ENCODE results near the gene NECTIN4.

Gene NECTIN4

DNA sequence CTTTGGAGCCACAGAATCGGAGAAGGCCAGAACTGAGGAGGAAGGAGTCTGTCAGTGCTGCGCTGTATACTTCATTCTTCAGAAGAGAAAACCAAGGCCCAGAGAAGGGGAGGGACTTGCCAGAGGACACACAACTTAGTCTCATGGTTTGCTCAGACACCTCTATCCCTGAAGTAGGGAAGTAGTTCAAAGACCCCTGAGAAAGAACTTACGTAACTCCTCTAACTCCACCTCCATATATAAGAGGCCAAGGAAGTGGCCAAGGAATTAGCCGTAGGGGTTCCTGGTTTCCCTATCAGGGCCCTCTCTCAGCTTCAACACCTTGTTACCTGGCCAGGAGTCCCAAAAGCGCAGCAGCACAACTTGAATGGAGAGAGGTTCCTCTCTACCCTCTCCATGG lies 580 bp upstream of the NECTIN4 start:
- DNase-seq (no peak), ATAC-seq (ENCODE audit: insufficient read depth, low read depth) (no peak)
- Histone ChIP-seq H3K27ac (ENCODE audit: low read length) (no peak overlapping the region), H3K36me3 (ENCODE audit: insufficient read depth, low read length) (no peaks in the 10 kb centered on the region), H3K27me3 (ENCODE audit: insufficient read depth, low read length, poor library complexity) (no peaks in the 10 kb centered on the region), H3K4me1 (ENCODE audit: insufficient read depth, low read length) (no peaks in the 10 kb centered on the region), H3K4me3 (ENCODE audit: low read depth in 1 of 2, low read length in 2 of 2) (no peak overlapping the region), H4K20me1 (ENCODE audit: insufficient read depth, low read length) (no peaks in the 10 kb centered on the region), H3K9me3 (ENCODE audit: insufficient read depth, low read length, severe bottlenecking) (no peaks in the 10 kb centered on the region), H3K4me2 (ENCODE audit: insufficient read depth, low read length) (no peak overlapping the region), H3K79me2 (ENCODE audit: insufficient read depth, low read length) (no peaks in the 10 kb centered on the region), H3K9ac (ENCODE audit: low read depth, low read length) (no peak overlapping the region), H2AFZ (ENCODE audit: low read depth, low read length) (no peak overlapping the region)
- TF ChIP-seq, protein P1, sequence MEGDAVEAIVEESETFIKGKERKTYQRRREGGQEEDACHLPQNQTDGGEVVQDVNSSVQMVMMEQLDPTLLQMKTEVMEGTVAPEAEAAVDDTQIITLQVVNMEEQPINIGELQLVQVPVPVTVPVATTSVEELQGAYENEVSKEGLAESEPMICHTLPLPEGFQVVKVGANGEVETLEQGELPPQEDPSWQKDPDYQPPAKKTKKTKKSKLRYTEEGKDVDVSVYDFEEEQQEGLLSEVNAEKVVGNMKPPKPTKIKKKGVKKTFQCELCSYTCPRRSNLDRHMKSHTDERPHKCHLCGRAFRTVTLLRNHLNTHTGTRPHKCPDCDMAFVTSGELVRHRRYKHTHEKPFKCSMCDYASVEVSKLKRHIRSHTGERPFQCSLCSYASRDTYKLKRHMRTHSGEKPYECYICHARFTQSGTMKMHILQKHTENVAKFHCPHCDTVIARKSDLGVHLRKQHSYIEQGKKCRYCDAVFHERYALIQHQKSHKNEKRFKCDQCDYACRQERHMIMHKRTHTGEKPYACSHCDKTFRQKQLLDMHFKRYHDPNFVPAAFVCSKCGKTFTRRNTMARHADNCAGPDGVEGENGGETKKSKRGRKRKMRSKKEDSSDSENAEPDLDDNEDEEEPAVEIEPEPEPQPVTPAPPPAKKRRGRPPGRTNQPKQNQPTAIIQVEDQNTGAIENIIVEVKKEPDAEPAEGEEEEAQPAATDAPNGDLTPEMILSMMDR (IDR thresholded peaks at IDR 0.05; ENCODE audit: borderline replicate concordance, extremely low read depth, low read length, poor library complexity, severe bottlenecking), result no peak
- no peak for TF ChIP-seq EZH2 (IDR thresholded peaks at IDR 0.05; ENCODE audit: borderline replicate concordance, low read depth, low read length, severe bottlenecking)

DNA sequence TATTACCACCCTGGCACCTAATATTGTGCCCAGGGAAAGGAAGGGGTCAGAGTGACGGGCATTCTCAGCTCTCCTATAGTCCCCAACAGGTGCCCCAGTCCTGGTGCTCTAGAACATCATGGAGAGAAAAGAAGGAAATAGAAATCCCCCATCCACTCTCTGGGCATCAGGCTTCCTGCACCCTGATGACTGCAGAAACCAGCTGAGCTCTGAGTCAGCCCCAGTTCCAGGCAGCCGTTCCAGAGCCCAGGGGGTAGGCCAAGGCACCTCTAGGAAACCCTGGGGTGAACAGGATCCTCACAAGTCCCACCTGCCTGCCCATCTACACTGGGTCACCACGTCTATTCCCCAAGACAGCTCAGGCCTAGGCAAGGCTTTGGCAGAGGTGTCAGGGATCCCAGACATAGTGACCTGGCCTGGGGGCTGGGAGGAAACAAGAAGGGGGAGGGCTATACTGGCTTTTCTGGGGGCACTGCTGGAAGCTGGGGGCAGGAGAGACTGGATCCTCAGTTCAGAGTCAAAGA lies 709 bp downstream of the NECTIN4 start:
- no peaks in the 10 kb centered on the region for H3K4me1 ChIP-seq (ENCODE audit: insufficient read depth, low read length)
- no peak overlapping the region for H3K4me3 ChIP-seq (ENCODE audit: low read depth in 1 of 2, low read length in 2 of 2)
- TF ChIP-seq, protein P1 (IDR thresholded peaks at IDR 0.05; ENCODE audit: borderline replicate concordance, extremely low read depth, low read length, poor library complexity, severe bottlenecking), result no peak
- no peak for TF ChIP-seq EZH2 (IDR thresholded peaks at IDR 0.05; ENCODE audit: borderline replicate concordance, low read depth, low read length, severe bottlenecking)
- no peaks in the 10 kb centered on the region for H3K36me3 ChIP-seq (ENCODE audit: insufficient read depth, low read length)
- H3K27ac ChIP-seq (ENCODE audit: low read length), result no peak overlapping the region
- no peaks in the 10 kb centered on the region for H3K27me3 ChIP-seq (ENCODE audit: insufficient read depth, low read length, poor library complexity)
- H2AFZ ChIP-seq (ENCODE audit: low read depth, low read length), result no peak overlapping the region
- no peak for DNase-seq
- no peaks in the 10 kb centered on the region for H4K20me1 ChIP-seq (ENCODE audit: insufficient read depth, low read length)
- no peak for ATAC-seq (ENCODE audit: insufficient read depth, low read depth)
- H3K9ac ChIP-seq (ENCODE audit: low read depth, low read length), result no peak overlapping the region
- no peaks in the 10 kb centered on the region for H3K9me3 ChIP-seq (ENCODE audit: insufficient read depth, low read length, severe bottlenecking)
- no peaks in the 10 kb centered on the region for H3K79me2 ChIP-seq (ENCODE audit: insufficient read depth, low read length)
- H3K4me2 ChIP-seq (ENCODE audit: insufficient read depth, low read length), result no peak overlapping the region

DNA sequence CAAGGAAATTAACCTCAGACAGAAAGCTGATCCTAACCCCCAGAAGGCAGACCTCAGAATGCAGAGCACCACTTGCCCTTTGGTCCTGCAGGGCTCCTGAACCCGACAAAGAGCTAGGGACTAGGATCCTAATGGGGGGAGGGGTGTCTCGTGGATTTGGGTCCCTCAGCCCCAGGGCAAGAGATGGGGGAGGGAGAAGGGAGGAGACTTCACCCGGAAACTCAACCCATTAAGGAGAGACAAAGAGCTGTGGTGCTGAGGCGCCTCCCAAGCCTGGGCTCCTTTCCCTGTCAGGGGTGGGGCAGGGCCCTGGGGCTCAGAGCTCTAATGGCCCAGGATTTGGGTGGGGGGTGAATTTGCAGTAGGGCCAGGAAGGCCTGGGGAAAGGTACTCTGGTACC lies 2.9 kb downstream of the NECTIN4 start:
- H3K27ac ChIP-seq (ENCODE audit: low read length), result no peak overlapping the region
- H3K4me2 ChIP-seq (ENCODE audit: insufficient read depth, low read length), result no peak overlapping the region
- H3K79me2 ChIP-seq (ENCODE audit: insufficient read depth, low read length), result no peaks in the 10 kb centered on the region

More for the DNA sequence above, 2.9 kb downstream of the NECTIN4 start:
- Histone ChIP-seq H3K9ac (ENCODE audit: low read depth, low read length) (no peak overlapping the region), H3K36me3 (ENCODE audit: insufficient read depth, low read length) (no peaks in the 10 kb centered on the region), H3K9me3 (ENCODE audit: insufficient read depth, low read length, severe bottlenecking) (no peaks in the 10 kb centered on the region), H3K27me3 (ENCODE audit: insufficient read depth, low read length, poor library complexity) (no peaks in the 10 kb centered on the region), H3K4me1 (ENCODE audit: insufficient read depth, low read length) (no peaks in the 10 kb centered on the region), H3K4me3 (ENCODE audit: low read depth in 1 of 2, low read length in 2 of 2) (no peak overlapping the region), H2AFZ (ENCODE audit: low read depth, low read length) (no peak overlapping the region), H4K20me1 (ENCODE audit: insufficient read depth, low read length) (no peaks in the 10 kb centered on the region)
- ATAC-seq (ENCODE audit: insufficient read depth, low read depth) (no peak), DNase-seq (no peak)
- TF ChIP-seq EZH2 (IDR thresholded peaks at IDR 0.05; ENCODE audit: borderline replicate concordance, low read depth, low read length, severe bottlenecking), result no peak
- TF ChIP-seq, protein P1 (IDR thresholded peaks at IDR 0.05; ENCODE audit: borderline replicate concordance, extremely low read depth, low read length, poor library complexity, severe bottlenecking), result no peak
